GM12873 (cell line): Measurements from ENCODE around the gene PKP1.

Source experiments
- CTCF ChIP-seq: IDR thresholded peaks from 2 replicates; pipeline ENCODE4 v1.5.1; 2012; ENCODE audit warnings: low read depth, mild to moderate bottlenecking, moderate library complexity, low read length, control low read depth; ENCODE audit not compliant: insufficient read depth; ENCODE audit errors: missing control alignments

The PKP1 gene

DNA sequence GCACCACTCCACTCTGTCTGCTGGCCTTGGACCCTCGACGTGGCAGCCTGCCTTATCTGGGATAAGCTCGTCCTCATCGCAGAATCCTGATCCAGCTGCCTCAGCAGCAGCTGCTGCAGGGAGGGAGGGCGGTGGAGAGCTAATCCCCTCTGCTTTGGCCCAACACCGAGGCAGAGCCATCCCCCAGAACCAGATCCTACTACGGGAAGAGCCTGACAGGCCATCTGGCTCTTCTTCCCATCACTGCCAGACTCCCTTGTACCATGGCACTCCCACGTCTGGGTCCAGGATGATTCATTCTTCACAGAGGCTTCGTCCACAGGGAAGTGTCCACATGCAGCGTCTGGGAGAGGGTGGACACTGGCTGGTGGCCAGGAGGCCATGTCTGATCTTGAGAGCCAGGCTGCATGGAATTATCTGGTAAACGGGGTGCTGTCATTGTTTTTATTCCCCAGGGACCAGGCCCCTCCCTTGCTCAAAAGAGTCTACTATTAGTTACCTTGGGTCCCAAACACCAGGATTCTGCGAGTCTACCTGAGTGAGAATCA lies 14.6 kb upstream of the PKP1 start:
- TF ChIP-seq CTCF = no peak

GRCh38 chr1:201269281-201269680 lies 14.0 kb upstream of the PKP1 start:
- no peak for TF ChIP-seq CTCF

GRCh38 chr1:201269900-201270410 lies 13.4 kb upstream of the PKP1 start:
- TF ChIP-seq CTCF = no peak

GRCh38 chr1:201270616-201271390 lies 12.5 kb upstream of the PKP1 start:
- no peak for TF ChIP-seq CTCF

GRCh38 chr1:201272799-201273198 lies 10.5 kb upstream of the PKP1 start:
- no peak for TF ChIP-seq CTCF

GRCh38 chr1:201274616-201275252 lies 8.6 kb upstream of the PKP1 start:
- no peak for TF ChIP-seq CTCF

DNA sequence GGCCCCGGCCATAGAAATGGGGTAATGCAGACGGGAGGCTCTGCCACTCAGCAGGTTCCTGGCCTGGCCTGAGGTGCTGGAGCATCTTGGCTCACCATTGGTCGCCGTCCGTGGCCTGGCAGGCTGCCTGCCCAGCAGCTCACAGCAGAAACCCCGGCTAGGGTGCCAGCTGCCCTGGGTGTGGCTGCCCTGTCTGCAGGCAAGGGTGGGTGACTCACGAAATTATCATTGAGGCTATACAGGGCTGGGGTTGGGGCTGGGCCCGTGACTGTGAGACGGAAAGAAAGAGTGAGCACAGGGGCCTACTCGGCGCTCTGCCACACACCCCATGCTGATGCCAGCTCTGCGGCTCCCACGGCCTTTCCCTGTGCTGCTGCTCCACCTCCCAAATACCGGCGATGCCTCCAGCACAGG lies 8.0 kb upstream of the PKP1 start:
- no peak for TF ChIP-seq CTCF
